Measurements from ENCODE around the gene ZMIZ2.
"Not testable (repeated sequence)": the region's sequence is repeated elsewhere in the genome, so short reads cannot be mapped to it uniquely, and the experiment has no call there.

The ZMIZ2 gene

DNA sequence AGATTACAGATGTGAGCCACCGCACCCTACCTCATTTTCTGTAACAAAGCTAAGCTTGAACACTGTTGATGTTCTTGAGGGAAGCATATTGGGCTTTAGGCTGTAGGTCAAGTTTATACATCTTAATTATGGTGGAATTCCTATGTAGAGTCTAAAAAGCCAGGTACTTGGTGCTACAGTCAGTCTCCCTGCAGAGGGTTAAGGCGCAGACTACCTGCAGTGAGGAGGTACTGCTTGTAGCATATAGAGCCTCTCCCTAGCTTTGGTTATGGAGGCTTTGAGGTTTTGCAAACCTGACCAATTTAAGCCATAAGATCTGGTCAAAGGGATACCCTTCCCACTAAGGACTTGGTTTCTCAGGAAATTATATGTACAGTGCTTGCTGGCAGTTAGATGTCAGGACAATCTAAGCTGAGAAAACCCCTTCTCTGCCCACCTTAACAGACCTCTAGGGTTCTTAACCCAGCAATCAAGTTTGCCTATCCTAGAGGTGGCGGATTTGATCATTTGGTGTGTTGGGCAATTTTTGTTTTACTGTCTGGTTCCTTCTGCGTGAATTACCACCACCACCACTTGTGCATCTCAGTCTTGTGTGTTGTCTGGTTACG, 53.9 kb downstream of the ZMIZ2 start:
- no peak for FAIRE-seq

DNA sequence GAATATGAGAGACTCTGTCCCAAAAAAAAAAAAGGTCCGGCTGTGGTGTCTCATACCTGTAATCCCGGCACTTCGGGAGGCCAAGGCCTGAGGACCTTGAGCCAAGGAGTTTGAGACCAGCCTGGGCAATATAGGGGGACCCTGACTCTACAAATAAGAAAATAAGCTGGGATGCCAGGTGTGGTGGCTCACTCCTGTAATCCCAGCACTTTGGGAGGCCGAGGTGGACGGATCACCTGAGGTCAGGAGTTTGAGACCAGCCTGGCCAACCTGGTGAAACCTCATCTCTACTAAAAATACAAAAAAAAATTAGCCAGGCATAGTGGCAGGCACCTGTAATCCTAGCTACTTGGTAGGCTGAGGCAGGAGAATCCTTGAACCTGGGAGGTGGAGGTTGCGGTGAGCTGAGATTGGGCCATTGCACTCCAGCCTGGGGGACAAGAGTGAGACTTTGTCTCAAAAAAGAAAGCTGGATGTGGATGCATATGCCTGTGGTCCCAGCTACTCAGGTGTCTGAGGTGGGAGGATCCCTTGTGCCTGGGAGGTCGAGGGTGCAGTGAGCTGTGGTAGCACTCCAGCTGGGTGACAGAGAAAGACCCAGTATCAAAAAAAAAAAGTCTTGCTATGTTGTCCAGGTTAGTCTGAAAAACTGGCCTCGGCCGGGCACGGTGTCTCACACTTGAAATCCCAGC, 55.3 kb downstream of the ZMIZ2 start:
- not testable (repeated sequence) for FAIRE-seq

DNA sequence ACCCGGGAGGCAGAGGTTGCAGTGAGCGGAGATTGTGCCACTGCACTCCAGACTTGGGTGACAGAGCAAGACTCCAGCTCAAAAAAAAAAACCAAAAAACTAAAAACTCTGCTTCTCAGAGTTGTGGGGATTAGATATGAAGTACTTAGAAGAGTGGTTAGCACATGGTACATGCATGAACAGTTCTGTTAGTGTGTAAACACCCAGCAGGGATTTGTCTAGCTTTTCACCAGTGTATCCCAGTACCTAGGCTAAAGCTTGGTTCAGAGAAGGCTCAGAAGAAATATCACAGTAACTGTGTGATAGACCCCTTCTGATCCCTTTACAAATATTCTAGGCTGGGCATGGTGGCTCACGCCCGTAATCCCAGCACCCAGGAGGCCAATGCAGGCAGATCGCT, 57.3 kb downstream of the ZMIZ2 start:
- FAIRE-seq: no peak

GRCh38 chr7:44808914-44809393, 60.3 kb downstream of the ZMIZ2 start:
- no peak for FAIRE-seq

GRCh38 chr7:44811093-44811492, 62.4 kb downstream of the ZMIZ2 start:
- FAIRE-seq: no peak

- no peak for FAIRE-seq
These were observed 62.9 kb downstream of the ZMIZ2 start for GRCh38 chr7:44811571-44811970.

- FAIRE-seq: no peak
These were observed 66.3 kb downstream of the ZMIZ2 start for GRCh38 chr7:44814919-44815318.

DNA sequence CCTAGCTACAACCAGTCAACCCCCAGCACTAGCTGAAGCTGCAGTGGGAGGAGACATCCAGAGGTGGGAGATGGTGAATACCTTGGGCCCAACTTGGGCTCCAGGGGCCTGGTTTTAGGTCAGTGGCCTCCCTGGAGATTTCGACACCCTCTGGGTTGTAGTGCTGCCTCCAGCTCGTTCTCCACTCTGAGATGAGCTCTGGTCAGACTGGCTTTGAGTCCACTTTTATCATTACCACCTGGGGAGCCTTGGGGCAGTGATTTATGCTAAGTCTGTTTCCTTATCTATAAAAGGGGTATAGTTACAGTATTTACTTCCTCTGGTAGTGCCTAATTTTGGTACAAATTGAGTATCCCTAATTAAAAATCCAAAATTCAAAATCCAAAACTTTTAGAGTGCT, 70.6 kb downstream of the ZMIZ2 start:
- FAIRE-seq: no peak

Data from endometrium (tissue), 2 donors.